Measurements from ENCODE around the gene ALOX5.
"Not testable (repeated sequence)": the region's sequence is repeated elsewhere in the genome, so short reads cannot be mapped to it uniquely, and the experiment has no call there.

Gene ALOX5

GRCh38 chr10:45373576-45374349, at the start of gene ALOX5:
ALOX5 (plus strand) TSS chr10:45374216; CDS start chr10:45374280, 64 bp downstream.
- DNase-seq = peak; percentile 72

- no peak for DNase-seq
Measured at GRCh38 chr10:45325116-45325515, 48.9 kb upstream of the ALOX5 start.

- DNase-seq = not testable (repeated sequence)
Measured at GRCh38 chr10:45326864-45327263, 47.2 kb upstream of the ALOX5 start.

GRCh38 chr10:45331824-45332223, 42.2 kb upstream of the ALOX5 start:
- DNase-seq = not testable (repeated sequence)

GRCh38 chr10:45339894-45340293, 34.1 kb upstream of the ALOX5 start:
- no peak for DNase-seq

GRCh38 chr10:45340420-45340819, 33.6 kb upstream of the ALOX5 start:
- not testable (repeated sequence) for DNase-seq

- not testable (repeated sequence) for DNase-seq
Measured at GRCh38 chr10:45346652-45347335, 27.2 kb upstream of the ALOX5 start.

- DNase-seq = not testable (repeated sequence)
Measured at GRCh38 chr10:45347464-45347863, 26.6 kb upstream of the ALOX5 start.

GRCh38 chr10:45348196-45348765, 25.7 kb upstream of the ALOX5 start:
- DNase-seq = not testable (repeated sequence)

- peak; percentile 77 for DNase-seq
Measured at GRCh38 chr10:45353186-45353585, 20.8 kb upstream of the ALOX5 start.

GRCh38 chr10:45354261-45354660, 19.8 kb upstream of the ALOX5 start:
- no peak for DNase-seq

- DNase-seq = no peak
Measured at GRCh38 chr10:45355494-45355893, 18.5 kb upstream of the ALOX5 start.

- DNase-seq = not testable (repeated sequence)
Measured at GRCh38 chr10:45358961-45359360, 15.1 kb upstream of the ALOX5 start.

- not testable (repeated sequence) for DNase-seq
Measured at GRCh38 chr10:45361983-45362799, 11.8 kb upstream of the ALOX5 start.

GRCh38 chr10:45367643-45368042, 6.4 kb upstream of the ALOX5 start:
- DNase-seq = not testable (repeated sequence)

GRCh38 chr10:45368181-45368580, 5.8 kb upstream of the ALOX5 start:
- no peak for DNase-seq

- no peak for DNase-seq
Measured at GRCh38 chr10:45370202-45370955, 3.6 kb upstream of the ALOX5 start.

GRCh38 chr10:45371560-45371959, 2.5 kb upstream of the ALOX5 start:
- no peak for DNase-seq

GRCh38 chr10:45372251-45372951, 1.6 kb upstream of the ALOX5 start:
- no peak for DNase-seq

- peak; percentile 41 for DNase-seq
Measured at GRCh38 chr10:45373003-45373575, 927 bp upstream of the ALOX5 start.

Data from hematopoietic multipotent progenitor cell treated with erythropoietin and hydrocortisone succinate and interleukin-3 and kit ligand, for 4 days (in vitro differentiated cells).